HL-60/S4 (cell line): ENCODE results near the gene OR6C76.

Experiments
- in situ Hi-C: fragments of 300-500 bp; cut with MboI; formaldehyde crosslinking; loops from 2 replicates; pipeline ENCODE4 v1.14.3; 2022; ENCODE audit warnings: low sequenced_read_pairs

The OR6C76 gene

DNA sequence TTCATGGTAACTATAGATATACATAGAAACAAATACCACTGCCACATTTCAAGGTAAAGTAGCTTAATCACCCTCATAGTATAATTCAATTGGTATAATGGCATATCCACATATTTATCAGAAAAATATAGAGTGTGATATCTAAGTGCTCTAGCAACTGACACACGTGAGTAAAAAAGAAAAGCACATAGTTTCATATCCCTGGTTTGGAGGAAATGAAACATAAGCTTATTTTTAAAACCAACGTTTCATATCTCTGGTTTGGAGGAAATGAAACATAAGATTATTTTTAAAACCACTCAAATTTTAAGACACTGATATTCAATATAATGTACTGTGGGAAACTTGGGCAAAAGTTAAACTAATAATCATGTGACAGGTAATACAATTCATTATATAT, 41.8 kb downstream of the OR6C76 start:
- in situ Hi-C loops: no loop called here

DNA sequence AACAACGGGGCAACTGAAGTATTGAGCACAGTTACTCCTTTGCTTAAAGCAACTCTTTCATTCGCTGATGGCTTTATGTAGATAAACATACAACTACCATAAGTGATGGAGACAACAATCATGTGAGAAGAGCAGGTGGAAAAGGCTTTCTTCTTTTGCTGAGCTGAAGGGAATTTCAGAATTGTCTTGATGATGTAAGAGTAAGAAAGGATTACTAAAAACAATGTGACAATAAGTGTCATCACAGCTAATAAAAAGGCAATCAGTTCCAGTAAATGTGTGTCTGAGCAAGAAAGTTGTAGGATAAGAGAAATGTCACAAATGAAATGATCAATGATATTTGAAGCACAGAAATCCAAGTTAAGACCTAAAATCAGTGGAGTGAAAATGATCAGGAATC, 43.2 kb downstream of the OR6C76 start:
- in situ Hi-C loops: no loop called here

- in situ Hi-C loops: no loop called here
These were observed 44.2 kb downstream of the OR6C76 start, which contains the start of gene OR6C70 for GRCh38 chr12:55470088-55470829. Gene OR6C70 (minus strand): TSS chr12:55470138. CDS start chr12:55470138, 0 bp downstream.

- in situ Hi-C loops: no loop called here
These were observed 46.2 kb downstream of the OR6C76 start for GRCh38 chr12:55472264-55472663.
